Eye (tissue), 1 donor: Measurements from ENCODE around the gene KDR.

ENCODE experiments used
- DNase-seq: peaks from one replicate; pipeline ENCODE4 v3.0.0-alpha.2; 2015

The KDR gene

DNA sequence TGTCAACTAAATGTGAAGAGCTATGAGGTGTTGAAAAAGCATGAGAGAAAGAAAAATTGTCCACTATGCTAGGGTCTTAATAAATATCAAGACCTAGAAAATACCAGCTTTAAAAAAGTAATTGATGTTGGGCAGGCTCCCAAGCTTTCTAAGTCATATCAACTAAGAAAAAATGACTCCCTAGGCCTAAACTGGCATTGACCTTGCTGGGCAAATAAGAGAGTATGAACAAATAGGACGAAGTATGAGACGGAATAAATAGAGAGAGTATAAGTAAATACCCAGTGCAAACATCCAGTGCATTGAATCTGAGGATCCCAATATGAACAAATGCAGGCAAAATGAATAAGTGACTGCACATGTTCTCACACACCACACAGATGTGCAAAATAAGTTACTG lies 3.2 kb downstream of the KDR start:
- no peak for DNase-seq

DNA sequence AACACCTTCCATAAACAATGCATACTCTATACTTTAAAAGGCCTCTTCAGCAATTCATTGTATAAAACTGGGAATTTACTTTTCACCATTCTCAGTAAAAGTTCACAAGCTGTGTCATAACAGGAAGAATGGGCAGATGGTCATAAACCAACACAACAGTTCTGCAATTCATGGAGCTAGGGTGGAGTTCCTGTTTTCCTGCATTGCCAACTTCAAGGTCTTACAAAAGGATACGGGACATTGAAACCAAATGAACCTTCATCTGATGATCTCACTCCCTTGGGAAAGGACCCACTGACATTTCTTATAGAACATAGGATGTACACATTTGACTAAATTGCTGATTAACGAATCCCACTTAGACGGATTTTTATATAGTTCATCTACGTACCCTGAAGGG lies 4.1 kb downstream of the KDR start:
- no peak for DNase-seq

DNA sequence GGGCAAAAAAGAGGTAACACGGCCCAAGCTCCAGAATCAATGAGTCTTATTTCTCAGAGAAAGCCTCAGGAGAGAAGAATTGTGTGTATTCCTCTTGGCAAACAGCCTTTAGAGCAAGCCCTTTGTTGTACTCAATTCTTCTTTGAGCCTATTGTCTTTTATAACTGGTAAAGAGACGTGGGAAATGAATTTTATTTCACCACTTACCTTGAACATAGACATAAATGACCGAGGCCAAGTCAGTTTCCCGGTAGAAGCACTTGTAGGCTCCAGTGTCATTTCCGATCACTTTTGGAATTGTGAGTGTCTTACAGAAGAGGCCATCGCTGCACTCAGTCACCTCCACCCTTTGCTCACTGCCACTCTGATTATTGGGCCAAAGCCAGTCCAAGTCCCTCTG lies 7.0 kb downstream of the KDR start:
- no peak for DNase-seq

DNA sequence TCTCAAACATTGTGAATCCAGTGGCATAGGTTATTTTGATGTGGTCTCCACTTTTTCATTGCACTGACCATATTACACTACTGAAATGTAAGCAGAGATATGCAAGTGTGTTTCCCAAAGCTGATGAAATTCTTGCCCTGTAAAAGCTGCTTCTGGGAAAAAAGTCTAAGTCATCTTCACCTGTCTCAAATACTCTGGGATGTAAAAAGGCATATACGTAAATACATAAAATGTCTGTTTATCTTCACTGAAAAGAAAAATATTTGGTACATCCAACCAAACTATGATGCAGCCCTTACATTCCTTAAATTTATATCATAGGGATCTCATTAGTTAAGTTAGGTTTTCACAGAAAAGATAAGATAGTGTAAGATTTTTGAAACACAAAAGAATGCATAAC lies 7.9 kb downstream of the KDR start:
- no peak for DNase-seq

DNA sequence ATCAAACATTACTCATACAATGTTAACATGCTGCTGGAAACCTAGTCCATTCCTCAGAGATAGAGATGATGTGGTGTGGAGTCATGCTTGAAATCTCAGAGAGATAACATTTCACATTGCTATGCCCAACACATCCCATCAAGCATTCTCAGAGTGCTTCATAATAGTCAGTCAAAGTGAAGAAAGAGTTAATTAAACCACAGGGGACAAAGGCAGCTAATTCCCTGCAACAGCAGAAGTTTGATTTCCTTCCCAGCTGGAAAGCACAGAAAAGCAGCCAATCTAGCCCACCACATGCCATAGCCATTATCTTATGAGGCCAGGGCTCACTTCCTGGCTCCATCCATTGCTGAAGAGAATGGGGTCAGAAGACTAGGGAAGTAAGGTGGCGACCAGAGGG lies 8.9 kb downstream of the KDR start:
- DNase-seq, result peak; percentile 42

DNA sequence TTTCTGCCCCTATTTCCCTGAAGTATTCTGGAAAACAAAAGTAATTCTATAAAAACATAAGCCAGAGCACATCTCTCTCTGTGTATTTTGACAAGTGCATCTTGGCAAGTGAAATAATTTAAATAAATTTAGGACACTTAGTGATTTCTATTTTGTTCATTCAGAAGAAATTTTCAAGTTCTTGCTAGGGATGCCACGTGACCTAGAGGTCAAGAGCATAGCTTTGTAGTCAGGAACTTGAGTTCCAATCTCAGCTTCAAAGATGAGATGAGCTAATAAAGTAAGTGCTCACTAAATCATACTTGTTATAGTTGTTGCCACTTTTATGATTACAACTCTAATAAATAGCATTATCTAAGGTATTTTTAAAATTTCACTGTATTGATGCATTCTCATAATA lies 13.8 kb downstream of the KDR start:
- DNase-seq, result no peak

DNA sequence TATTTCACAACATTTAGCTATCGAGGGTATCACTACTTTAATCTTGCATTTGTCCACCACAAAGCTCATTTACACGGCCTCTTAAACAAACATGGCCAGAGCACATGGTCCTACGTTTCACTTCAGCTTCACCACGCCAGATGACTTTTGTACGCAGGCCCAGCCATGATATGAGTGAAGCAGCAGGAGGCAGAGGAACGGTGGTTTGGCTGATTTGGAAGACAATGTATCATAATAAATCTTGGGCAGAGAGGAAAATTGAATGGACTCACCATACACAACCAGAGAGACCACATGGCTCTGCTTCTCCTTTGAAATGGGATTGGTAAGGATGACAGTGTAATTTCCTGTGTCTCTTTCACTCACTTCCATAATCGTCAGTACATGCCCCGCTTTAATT lies 15.3 kb downstream of the KDR start:
- no peak for DNase-seq

DNA sequence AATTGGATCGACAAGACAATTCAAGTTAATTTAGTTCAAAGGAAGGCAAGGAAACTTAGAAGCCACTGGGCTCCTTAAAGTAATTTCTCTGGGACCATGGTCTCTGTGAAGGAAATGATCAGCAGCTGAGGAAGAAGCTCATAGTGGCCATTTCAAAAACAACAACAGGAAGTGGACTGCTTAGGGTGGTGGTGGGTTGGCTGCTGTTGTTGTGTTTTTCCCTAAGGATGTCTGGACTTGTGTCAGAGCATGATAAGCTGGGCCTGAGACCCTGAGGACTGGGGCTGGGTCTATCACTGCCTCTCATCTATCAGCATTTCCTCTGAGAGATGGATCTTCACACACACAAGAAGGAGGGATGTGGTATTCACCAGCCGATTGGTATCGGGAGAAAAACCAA lies 18.3 kb downstream of the KDR start:
- DNase-seq, result no peak

DNA sequence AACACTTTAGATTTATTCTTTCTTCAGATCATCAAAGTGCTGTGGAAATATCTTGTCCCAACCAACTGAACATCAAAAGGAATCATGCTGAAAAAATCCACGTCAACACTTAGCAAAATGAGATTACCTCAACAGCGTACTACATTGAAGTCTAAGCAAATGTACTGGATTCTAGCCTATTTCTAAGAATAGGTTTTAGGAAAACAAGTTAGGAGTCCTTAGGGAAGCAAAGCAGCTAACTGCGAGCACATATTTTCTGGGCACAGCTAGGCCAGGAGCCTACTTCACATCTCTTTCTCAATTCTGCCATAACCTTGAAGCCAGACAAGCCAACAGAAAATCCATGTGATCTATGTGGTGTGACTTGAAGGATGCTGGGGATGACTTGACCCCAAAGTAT lies 22.2 kb downstream of the KDR start:
- DNase-seq, result no peak

DNA sequence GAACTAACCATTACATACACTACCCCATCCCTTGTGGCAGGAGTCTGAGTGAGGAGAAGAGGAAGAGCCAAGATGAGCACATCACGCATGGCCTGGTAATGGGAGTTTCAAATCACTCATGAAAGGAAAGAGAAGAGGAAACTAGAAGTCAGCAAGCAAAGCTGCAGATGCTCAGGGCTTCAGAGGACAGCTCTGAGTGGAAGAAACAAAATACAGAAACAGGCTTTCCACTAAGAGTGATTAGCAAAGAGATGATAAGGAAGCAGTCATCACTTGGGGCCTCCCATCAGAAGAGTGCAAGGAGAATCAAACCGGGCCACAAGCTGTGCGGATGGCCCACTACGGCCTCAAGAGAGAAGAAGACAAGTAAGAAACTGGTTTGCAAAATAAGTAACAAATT lies 25.6 kb downstream of the KDR start:
- no peak for DNase-seq

DNA sequence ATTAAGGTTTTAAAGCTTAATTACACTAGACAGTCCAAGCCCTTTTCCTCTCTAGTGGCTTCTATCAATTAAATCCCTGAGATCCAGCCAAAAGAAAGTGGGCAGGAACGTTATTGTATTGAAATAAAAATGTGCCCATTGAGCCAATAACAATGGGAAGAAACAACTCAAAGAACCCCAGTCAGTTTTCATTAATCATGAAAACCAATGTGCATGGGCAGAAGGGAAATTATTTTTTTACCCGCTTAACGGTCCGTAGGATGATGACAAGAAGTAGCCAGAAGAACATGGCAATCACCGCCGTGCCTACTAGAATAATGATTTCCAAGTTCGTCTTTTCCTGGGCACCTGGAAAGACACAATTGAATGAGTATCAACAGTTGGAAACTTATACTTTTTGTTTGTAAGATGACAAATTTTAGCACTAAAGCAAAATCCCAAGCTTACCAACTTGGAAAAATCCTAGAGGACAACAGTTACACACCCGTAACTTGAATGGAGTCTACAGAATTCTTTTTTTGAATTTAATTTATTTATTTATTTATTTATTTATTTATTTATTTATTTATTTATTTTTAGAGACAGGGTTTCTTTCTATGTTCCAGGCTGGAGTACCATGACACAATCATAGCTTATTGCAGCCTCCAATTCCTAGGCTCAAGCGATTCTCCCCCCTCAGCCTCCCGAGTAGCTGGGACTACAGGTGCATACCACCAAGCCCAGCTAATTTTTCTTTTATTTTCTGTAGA lies 26.8 kb downstream of the KDR start:
- peak; percentile 91 for DNase-seq

DNA sequence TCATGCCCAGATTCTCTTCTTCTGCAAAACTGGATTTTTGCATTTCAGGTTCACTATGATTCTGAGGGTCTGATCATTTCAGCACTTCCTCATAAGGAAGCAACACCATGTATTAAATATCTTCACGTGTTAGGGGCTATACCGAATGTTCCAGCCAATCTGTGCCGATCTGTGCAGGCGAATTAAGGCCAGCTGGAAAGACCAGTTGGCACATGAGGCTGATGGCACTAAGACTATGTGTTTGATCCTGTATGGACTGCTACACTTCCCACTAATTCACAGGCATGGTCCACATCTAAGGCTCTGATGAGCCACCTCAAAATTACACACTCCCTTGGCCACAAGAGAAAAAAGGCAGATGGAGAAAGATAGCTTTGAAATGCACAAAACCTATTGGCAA lies 28.8 kb downstream of the KDR start:
- DNase-seq, result no peak

DNA sequence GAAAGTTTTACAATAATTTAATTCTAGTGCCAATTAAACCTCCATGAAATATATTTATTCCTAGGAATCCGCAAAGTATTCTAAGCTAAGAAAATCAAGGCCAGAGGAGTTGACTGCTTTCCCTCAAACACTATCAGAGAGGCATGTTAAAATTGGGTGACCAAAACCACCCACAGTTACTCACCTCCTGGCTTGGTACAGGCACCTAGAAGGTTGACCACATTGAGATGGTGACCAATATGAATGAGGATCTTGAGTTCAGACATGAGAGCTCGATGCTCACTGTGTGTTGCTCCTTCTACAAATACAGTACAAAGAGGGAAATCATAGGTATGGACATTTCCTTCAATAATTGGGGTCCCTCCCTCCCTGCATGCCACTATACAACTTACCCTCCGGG lies 29.4 kb downstream of the KDR start:
- DNase-seq, result no peak

DNA sequence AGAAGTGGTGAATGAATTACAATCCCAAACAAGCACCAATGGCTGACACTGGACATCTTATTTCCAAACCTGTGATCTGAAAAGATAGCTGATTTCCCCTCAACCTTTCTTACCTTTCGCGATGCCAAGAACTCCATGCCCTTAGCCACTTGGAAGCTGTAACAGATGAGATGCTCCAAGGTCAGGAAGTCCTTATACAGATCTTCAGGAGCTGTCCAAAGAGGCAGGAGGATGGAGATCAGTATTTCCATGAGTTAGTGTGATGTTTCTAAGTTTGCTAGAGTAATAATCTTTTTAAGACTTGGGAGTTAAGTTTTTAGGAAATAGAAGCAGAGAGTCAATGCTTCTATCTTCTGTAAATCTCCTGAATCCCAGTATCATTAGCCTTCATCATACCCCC lies 32.9 kb downstream of the KDR start:
- DNase-seq, result no peak

DNA sequence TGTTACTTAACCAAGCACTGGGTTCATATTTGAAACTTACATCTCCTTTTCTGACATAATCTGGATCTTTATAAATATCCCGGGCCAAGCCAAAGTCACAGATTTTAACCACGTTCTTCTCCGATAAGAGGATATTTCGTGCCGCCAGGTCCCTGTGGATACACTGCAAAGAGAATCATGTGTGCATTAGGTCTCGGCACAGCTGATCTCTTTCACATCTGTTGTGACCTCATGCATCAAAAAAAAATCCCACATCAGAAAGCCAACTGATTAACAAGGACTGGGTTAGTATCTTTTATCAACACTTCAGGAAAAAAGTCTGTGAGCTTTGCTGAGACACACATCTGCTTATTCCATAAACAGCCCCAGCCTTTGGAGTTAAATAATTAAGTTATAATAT lies 35.5 kb downstream of the KDR start:
- DNase-seq, result no peak

DNA sequence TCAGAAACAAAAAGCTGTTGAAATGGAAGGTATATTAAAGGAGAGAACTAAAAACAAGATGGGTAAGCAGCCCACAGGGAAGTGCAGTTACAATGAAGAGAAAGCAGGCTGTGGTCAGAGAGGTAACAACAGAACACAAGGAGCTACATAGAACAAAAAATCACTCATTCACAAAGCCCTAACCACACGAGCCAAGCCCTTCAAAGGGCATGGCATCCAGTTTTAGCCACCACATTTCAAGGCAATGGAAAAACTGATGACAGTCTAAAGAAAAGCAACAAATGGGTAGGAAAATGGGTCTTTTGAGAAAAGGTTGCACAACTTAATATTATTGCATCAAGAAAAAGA lies 37.5 kb downstream of the KDR start:
- DNase-seq, result no peak

DNA sequence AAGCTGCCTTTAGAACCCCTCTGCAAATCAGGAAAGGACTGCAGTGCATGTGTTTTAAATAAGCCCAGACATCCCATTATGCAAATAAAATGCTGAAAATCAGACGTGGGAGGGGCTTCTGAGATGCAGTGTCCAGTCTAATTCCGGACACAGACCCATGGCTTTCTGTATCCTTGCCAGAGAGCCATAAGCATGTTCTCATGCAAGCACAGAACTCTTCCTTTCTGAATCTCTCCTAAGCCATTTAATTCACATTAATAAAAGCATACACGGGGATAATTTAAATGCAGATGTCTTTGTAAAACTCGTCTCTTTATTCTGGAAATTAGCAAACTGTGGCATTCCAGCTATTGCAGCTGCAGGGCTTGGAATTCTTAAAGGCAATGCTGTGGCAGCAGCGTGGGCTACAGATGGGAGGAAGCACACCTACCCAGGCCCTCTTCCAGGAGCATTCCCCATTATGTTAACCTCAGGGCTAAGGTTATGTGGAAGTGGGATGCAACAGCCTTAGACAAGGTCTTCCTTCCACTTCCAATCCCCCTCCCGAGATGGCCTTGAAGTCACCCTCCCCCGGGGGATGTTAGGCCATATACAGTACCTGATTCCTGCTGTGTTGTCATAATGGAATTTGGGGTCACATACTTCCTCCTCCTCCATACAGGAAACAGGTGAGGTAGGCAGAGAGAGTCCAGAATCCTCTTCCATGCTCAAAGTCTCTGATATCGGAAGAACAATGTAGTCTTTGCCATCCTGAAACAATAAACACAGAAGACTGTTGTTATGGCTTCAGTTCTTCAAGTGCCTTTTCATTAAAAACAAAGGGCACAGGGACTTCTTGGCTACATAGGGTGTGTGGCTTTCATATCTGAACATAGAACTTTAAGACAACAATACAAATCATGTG lies 38.1 kb downstream of the KDR start:
- DNase-seq, result peak; percentile 33

DNA sequence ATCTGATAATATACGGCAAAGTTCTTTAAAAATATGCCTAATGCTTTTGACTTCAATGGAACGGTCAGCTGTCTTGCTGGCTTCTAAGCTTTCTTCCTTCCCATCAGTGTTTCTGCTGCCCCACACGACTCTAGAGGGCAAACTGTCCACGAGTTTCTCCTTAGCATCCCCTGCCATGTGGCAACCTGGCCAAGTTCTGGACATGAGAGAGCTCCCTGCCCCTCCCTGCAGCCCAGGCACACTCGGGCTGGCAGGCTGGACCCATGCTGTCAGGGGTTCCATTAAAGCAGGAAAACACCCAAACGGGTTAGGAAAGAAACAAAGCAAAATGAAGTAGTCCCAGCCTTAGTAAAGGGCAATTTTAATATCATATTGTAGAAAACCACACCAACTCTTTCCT lies 38.8 kb downstream of the KDR start:
- no peak for DNase-seq

DNA sequence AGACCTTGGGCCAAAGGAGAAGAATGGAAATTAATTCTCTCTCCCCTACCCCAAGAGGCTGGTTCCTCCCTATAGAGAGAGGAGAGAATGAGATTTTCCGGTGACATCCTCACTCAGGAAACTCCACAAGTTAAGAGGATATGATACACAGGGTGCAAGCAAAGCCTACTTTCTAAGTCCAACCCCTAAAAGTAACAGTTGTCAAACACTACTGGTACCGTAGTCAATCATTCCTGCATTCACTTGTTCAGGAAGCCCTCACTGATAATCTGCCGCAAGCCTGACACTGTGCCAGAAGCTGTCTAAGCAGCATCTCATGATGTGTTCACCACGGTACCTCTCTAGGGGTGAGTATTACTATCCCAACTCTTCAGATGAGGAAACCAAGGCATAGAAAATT lies 41.7 kb downstream of the KDR start:
- DNase-seq, result no peak

DNA sequence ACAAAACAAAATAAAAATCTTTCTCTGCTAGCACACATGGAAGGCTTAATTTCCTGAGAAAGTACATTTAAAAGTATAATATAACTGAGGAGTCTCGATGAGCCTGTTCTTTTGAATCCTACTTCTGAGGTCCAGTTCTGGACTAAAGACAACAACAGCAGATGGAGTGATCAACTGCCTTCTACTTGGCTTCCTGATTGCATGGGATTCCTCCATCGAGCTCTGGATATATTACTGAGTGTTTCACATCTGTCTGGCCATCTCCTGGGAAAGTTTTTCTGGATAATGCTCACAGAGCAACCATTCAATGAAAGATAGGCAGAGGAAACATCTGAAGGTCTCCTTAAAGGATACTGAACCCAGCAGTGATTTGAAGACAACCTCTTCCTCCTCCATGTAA lies 42.6 kb downstream of the KDR start:
- no peak for DNase-seq

DNA sequence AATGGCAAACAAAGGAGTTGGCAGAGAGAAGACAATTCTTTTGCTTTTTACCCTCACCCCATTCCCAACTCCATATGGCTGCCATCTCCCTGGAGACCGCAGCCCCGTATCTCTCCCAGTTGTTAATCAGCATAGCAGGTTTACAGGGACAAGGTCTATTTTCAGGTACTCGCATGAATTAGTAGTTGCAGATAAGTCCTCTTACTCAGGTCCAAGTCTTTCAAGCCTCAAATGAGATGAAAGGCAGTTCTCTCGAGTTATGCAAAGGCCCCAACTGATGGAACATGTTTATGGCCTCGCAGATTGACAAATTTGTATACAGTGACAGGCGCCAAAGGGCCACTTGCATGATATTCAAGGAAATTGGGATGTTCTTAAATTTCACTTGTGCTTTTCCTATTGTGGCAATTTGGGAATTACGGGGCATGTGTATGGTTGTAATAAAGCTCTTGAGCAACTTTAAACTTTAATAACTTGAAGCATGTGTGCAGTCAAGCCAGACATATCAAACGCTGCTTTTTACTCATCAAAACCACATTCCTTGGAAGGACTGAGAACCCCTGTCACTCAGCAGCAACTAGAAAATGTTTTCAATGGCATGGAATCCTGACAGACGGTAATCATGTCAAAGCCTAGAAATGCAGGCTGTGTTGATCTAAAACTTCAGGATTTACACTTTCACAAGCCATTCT lies 45.1 kb downstream of the KDR start:
- peak; percentile 47 for DNase-seq

DNA sequence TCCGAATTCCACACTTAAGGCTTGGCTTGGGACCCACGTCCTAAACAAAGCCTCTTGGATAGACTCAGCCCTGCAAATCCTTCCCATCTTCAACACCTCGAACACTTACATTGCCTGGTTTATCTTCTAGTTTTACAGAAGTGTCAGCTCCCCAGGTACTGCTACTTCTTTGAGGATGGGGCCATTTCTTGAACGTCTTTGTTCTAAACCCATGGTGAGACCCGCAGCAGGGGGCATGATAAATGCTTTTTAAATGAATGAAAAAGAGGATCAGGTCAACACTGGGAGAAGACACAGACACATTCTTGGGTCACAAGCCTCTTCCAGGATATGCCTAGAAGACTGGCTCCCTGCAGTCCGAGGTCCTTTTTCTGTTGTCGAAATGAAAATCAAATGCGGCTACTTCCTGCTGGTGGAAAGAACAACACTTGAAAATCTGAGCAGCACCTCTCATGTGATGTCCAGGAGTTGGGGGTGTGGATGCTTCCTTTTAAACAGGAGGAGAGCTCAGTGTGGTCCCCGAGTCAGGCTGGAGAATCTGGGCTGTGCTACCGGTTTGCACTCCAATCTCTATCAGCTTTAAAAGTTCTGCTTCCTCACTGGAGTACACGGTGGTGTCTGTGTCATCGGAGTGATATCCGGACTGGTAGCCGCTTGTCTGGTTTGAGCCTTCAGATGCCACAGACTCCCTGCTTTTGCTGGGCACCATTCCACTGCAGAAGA lies 45.8 kb downstream of the KDR start:
- no peak for DNase-seq

DNA sequence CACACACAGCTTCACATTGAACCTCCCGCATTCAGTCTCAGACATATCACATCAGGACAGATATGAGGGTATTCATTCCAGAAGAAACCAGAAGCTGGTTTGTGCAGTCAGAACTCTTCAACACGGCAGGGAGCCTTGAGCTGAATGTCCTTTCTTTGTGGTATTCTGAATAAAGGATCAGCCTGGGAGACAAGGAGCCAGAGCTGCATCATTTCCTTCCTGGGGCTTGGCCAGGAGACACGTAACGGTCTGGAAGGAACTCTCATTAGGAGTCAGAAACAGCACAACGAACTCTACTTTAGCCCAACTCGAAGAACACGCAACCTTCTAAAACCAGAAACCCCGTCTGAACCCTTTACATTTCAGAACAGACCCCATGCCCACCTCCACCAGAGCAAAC lies 46.4 kb downstream of the KDR start:
- DNase-seq, result peak; percentile 30
